Endothelial cell of umbilical vein (primary cell): ENCODE data around the gene PCDH20. TPM values are rescaled to one million over a fixed set of nuclear protein-coding genes. Genes with fewer than 3 reads are reported as not detected.

Experiments used
- BruUV-seq: library from RNA; stranded (reverse); fragments of 400-500 nt; replicated peaks from 2 replicates; lab custom pipeline; 2021; lab: Mats Ljungman, UMichigan
- CTCF ChIA-PET: fragments of 300-600, 350-600 bp; sonication (Branson Sonifier 250); formaldehyde crosslinking; loops from one replicate; lab custom pipeline; 2021; ENCODE audit warnings: antibody characterized with exemption, inconsistent platforms; lab: Charles Lee
- POLR2A ChIA-PET: fragments of 300-600, 350-600 bp; sonication (Branson Sonifier 250); formaldehyde crosslinking; loops from one replicate; lab custom pipeline; 2021; ENCODE audit warnings: antibody characterized with exemption, inconsistent platforms; lab: Charles Lee
- DNase-seq: peaks from one replicate; pipeline ENCODE4 v3.0.0-alpha.2; 2011; ENCODE audit warnings: low read depth, low spot score
- FAIRE-seq: peaks from 2 replicates; lab custom pipeline; 2011; peaks lifted over from hg19 to GRCh38; lab: Jason Lieb, UNC
- H2AFZ ChIP-seq: 2 replicates; pipeline ENCODE4 v1.6.0; 2012; ENCODE audit warnings: low read depth, low read length, control low read depth, inconsistent platforms
- H3K27ac ChIP-seq: 2 replicates; pipeline ENCODE4 v1.5.1; 2011; ENCODE audit warnings: low read depth, mild to moderate bottlenecking, control low read depth, low read length, moderate library complexity; ENCODE audit not compliant: insufficient read depth
- H3K27me3 ChIP-seq, 2 experiments: 2 replicates each; pipeline versions ENCODE4 v1.6.0 to v1.6.1; 2011; ENCODE audit warnings: low read length in 2 of 2, mixed read lengths in 1 of 2; ENCODE audit not compliant: control insufficient read depth in 2 of 2, insufficient read depth in 2 of 2
- H3K36me3 ChIP-seq, 2 experiments: 2 replicates in 1 of 2; 3 replicates in 1 of 2; pipeline ENCODE4 v1.5.1; 2011; ENCODE audit warnings: low read length in 2 of 2, mild to moderate bottlenecking in 1 of 2, moderate library complexity in 1 of 2; ENCODE audit not compliant: control insufficient read depth in 2 of 2, insufficient read depth in 2 of 2; ENCODE audit errors: extremely low read depth in 1 of 2
- H3K4me1 ChIP-seq: 3 replicates; pipeline ENCODE4 v1.5.1; 2011; ENCODE audit warnings: mild to moderate bottlenecking, low read length; ENCODE audit not compliant: control insufficient read depth, insufficient read depth; ENCODE audit errors: extremely low read depth
- H3K4me2 ChIP-seq: 2 replicates; pipeline ENCODE4 v1.6.1; 2011; ENCODE audit warnings: low read length, control low read depth, mixed read lengths; ENCODE audit not compliant: insufficient read depth
- H3K4me3 ChIP-seq, 3 experiments: fragments of 200-600 bp in 1 of 3; sonication (generic), shearing (Covaris generic) in 1 of 3; replicated peaks in 1 of 3; 2 replicates each; pipeline ENCODE4 v1.5.1; 2011 to 2016; ENCODE audit warnings: control low read depth in 3 of 3, low read length in 3 of 3, mild to moderate bottlenecking in 2 of 3, inconsistent platforms in 1 of 3, low read depth in 1 of 3, moderate library complexity in 1 of 3; ENCODE audit not compliant: insufficient read depth in 1 of 3
- H3K79me2 ChIP-seq: 2 replicates; pipeline ENCODE4 v1.6.0; 2012; ENCODE audit warnings: low read length, inconsistent platforms; ENCODE audit not compliant: control insufficient read depth, insufficient read depth
- H3K9ac ChIP-seq: replicated peaks from 2 replicates; pipeline ENCODE3; 2011; ENCODE audit warnings: low read length, control low read depth; ENCODE audit not compliant: insufficient read depth; ENCODE audit errors: extremely low read depth
- H3K9me1 ChIP-seq: replicated peaks from 3 replicates; pipeline ENCODE4 v1.6.0; 2011; ENCODE audit warnings: mild to moderate bottlenecking, low read length; ENCODE audit not compliant: control insufficient read depth, insufficient read depth; ENCODE audit errors: extremely low read depth
- H3K9me3 ChIP-seq: replicated peaks from 2 replicates; pipeline ENCODE4 v1.5.1; 2012; ENCODE audit warnings: low read length, inconsistent platforms; ENCODE audit not compliant: control insufficient read depth, insufficient read depth
- H4K20me1 ChIP-seq: replicated peaks from 2 replicates; pipeline ENCODE3; 2011; ENCODE audit warnings: mild to moderate bottlenecking, low read length; ENCODE audit not compliant: control insufficient read depth, insufficient read depth; ENCODE audit errors: extremely low read depth
- EZH2 ChIP-seq: IDR thresholded peaks from 2 replicates; pipeline ENCODE4 v1.6.1; 2012; ENCODE audit warnings: borderline replicate concordance, low read depth, mild to moderate bottlenecking, moderate library complexity, low read length, inconsistent platforms; ENCODE audit not compliant: severe bottlenecking
- FOS ChIP-seq: IDR thresholded peaks from 2 replicates; pipeline ENCODE4 v1.6.1; 2011; ENCODE audit warnings: mild to moderate bottlenecking, low read length, moderate library complexity, borderline replicate concordance; ENCODE audit not compliant: insufficient read depth
- GATA2 ChIP-seq: IDR thresholded peaks from 2 replicates; pipeline ENCODE4 v1.7.0; 2011; ENCODE audit warnings: low read depth, mild to moderate bottlenecking, moderate library complexity, mixed read lengths, low read length; ENCODE audit not compliant: insufficient read length, insufficient read depth
- JUN ChIP-seq: IDR thresholded peaks from 2 replicates; pipeline ENCODE4 v1.6.1; 2011; ENCODE audit warnings: borderline replicate concordance, low read depth; ENCODE audit not compliant: insufficient read length, insufficient read depth
- MYC ChIP-seq: IDR thresholded peaks from one replicate; pipeline ENCODE4 v1.6.1; 2011; ENCODE audit warnings: mild to moderate bottlenecking, low read depth, low read length
- POLR2A ChIP-seq: IDR thresholded peaks from 2 replicates; pipeline ENCODE4 v1.6.1; 2012; ENCODE audit warnings: low read depth, mild to moderate bottlenecking, control low read depth, low read length
- POLR2AphosphoS5 ChIP-seq: IDR thresholded peaks from 2 replicates; pipeline ENCODE4 v1.6.1; 2012; ENCODE audit warnings: low read depth, mild to moderate bottlenecking, control low read depth, low read length, moderate library complexity; ENCODE audit not compliant: insufficient read depth
- dilution Hi-C: fragments of 300-500 bp; cut with MboI; formaldehyde crosslinking; loops from one replicate; pipeline ENCODE4 v1.15.0; 2019; ENCODE audit warnings: low sequenced_read_pairs; ENCODE audit not compliant: extremely low pct_ligation_motif_present
- intact Hi-C: fragments of 100-400 bp; cut with micrococcal nuclease; formaldehyde crosslinking; loops from one replicate; pipeline ENCODE4 v1.10.0; 2022
- polyA plus RNA-seq, 4 experiments: library from polyadenylated mRNA; depleted of rRNA in 3 of 4; stranded (reverse) in 3 of 4; unstranded in 1 of 4; fragments of >200 nt; gene quantifications; 2 replicates each; pipeline versions ENCODE4 v1.2.1 to v1.2.3, GENCODE V29; 2011 to 2012; ENCODE audit warnings: missing spikeins in 1 of 4
- total RNA-seq: library from RNA; stranded (reverse); gene quantifications from 2 replicates; pipeline ENCODE4 v1.2.3, GENCODE V29; 2021
- TF ChIP-seq, protein P1 (sequence below): IDR thresholded peaks from 2 replicates; pipeline ENCODE4 v1.6.1; 2011; ENCODE audit not compliant: insufficient read depth, insufficient read length
- TF ChIP-seq, protein P2 (sequence below), 2 donors: IDR thresholded peaks; 1 replicate in 1 of 2; 2 replicates in 1 of 2; pipeline ENCODE4 v1.5.1; 2011; ENCODE audit warnings: low read length in 2 of 2, mild to moderate bottlenecking in 2 of 2, moderate library complexity in 2 of 2, control low read depth in 1 of 2, inconsistent platforms in 1 of 2, low read depth in 1 of 2; ENCODE audit not compliant: insufficient read depth in 1 of 2; ENCODE audit errors: extremely low read depth in 1 of 2

PCDH20 gene
- total and polyA plus RNA-seq, 2 donors (not counting 3 experiments of a cell fraction or from before 2014, with no cell fraction given): 0.01 TPM; not detected in 1

DNA sequence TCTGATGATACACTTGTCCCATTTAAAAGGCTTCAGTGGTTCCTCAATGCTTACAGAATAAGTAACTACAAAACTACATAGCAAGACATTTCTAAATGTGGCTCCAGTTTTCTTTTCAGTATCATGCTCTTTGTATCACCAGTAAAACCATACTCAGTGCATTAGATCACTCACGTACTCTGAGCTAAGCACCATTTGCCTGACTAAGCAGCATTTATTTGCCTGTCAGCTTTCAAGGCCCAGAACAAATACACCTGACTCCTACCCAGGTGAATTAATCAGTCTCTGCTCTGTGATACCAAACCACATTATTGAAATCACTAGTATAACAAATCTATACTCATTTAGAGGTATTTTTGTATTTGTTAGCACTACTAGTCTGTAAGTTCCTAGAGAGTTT, 47.4 kb upstream of the PCDH20 start:
- POLR2A ChIA-PET: no interaction called here
- no peaks in the 10 kb centered on the region for H3K36me3 ChIP-seq
- CTCF ChIA-PET: no interaction called here

DNA sequence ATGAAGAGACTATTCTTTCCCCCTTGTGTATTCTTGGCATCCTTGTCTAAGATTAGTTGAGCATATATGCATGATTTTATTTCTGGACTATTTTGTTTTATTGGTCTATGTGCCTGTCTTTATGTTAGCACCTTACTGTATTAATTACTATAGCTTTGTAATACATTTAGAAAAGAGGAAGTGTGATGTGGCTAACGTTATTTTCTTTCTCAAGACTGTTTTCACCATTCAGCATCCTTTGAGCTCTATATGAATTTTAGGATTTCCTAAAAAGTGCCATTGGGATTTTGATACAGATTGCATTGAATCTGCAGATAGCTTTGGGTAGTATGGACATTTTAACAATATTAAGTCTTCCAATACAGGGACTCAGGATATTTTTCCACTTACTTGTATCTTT, 37.5 kb upstream of the PCDH20 start:
- no peaks in the 10 kb centered on the region for H3K36me3 ChIP-seq
- no peak overlapping the region for H3K4me2 ChIP-seq
- H3K27ac ChIP-seq: no peak overlapping the region
- CTCF ChIA-PET: no interaction called here
- H3K9me3 ChIP-seq: no peaks in the 10 kb centered on the region
- H3K9ac ChIP-seq: no peak overlapping the region
- no peak overlapping the region for H2AFZ ChIP-seq
- no peaks in the 10 kb centered on the region for H3K4me1 ChIP-seq
- BruUV-seq: no TSS peak
- no peaks in the 10 kb centered on the region for H3K27me3 ChIP-seq
- no peaks in the 10 kb centered on the region for H3K79me2 ChIP-seq
- no peaks in the 10 kb centered on the region for H3K9me1 ChIP-seq
- intact Hi-C loops (no loop called here), dilution Hi-C loops (no loop called here)
- DNase-seq (no peak), FAIRE-seq (no peak)
- no peak for TF ChIP-seq EZH2
- TF ChIP-seq, protein P1, sequence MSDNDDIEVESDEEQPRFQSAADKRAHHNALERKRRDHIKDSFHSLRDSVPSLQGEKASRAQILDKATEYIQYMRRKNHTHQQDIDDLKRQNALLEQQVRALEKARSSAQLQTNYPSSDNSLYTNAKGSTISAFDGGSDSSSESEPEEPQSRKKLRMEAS: no peak
- no peak for TF ChIP-seq FOS
- no peak for TF ChIP-seq MYC
- TF ChIP-seq, protein P2, sequence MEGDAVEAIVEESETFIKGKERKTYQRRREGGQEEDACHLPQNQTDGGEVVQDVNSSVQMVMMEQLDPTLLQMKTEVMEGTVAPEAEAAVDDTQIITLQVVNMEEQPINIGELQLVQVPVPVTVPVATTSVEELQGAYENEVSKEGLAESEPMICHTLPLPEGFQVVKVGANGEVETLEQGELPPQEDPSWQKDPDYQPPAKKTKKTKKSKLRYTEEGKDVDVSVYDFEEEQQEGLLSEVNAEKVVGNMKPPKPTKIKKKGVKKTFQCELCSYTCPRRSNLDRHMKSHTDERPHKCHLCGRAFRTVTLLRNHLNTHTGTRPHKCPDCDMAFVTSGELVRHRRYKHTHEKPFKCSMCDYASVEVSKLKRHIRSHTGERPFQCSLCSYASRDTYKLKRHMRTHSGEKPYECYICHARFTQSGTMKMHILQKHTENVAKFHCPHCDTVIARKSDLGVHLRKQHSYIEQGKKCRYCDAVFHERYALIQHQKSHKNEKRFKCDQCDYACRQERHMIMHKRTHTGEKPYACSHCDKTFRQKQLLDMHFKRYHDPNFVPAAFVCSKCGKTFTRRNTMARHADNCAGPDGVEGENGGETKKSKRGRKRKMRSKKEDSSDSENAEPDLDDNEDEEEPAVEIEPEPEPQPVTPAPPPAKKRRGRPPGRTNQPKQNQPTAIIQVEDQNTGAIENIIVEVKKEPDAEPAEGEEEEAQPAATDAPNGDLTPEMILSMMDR (IDR thresholded peaks at IDR 0.05; ENCODE audit: extremely low read depth in 1 of 2, insufficient read depth in 1 of 2, low read depth in 1 of 2, low read length in 2 of 2): no peak
- no peak for TF ChIP-seq POLR2A
- TF ChIP-seq JUN: no peak
- TF ChIP-seq GATA2: no peak
- no peak overlapping the region for H3K4me3 ChIP-seq
- POLR2A ChIA-PET: no interaction called here
- H4K20me1 ChIP-seq: no peaks in the 10 kb centered on the region

More for the DNA sequence above, 47.4 kb upstream of the PCDH20 start:
- no peaks in the 10 kb centered on the region for H3K79me2 ChIP-seq
- intact Hi-C loops (no loop called here), dilution Hi-C loops (no loop called here)
- no peak overlapping the region for H3K9ac ChIP-seq
- TF ChIP-seq EZH2 (no peak), POLR2AphosphoS5 (no peak), POLR2A (no peak), FOS (no peak)
- no peaks in the 10 kb centered on the region for H3K9me1 ChIP-seq
- FAIRE-seq: no peak
- no peaks in the 10 kb centered on the region for H3K9me3 ChIP-seq
- H4K20me1 ChIP-seq: no peaks in the 10 kb centered on the region
- no peak overlapping the region for H3K4me2 ChIP-seq
- no peak overlapping the region for H2AFZ ChIP-seq
- no peaks in the 10 kb centered on the region for H3K4me1 ChIP-seq
- no peaks in the 10 kb centered on the region for H3K27me3 ChIP-seq
- no peak overlapping the region for H3K27ac ChIP-seq
- BruUV-seq: no TSS peak
- DNase-seq: no peak
- H3K4me3 ChIP-seq: no peak overlapping the region
